HepG2 (cell line): ENCODE results near the gene PARVB. TPM values are rescaled to one million over a fixed set of nuclear protein-coding genes. Genes with fewer than 3 reads are reported as not detected.

Source experiments
- ATAC-seq: fragments of 200-7000 bp; cut with Tn5 transposase; 3 replicates; pipeline ENCODE4 v1.9.1; 2020; ENCODE audit warnings: mild to moderate bottlenecking, moderate library complexity
- BruUV-seq: library from RNA; stranded (reverse); fragments of 400-500 nt; replicated peaks from 2 replicates; lab custom pipeline; 2021; lab: Mats Ljungman, UMichigan
- CTCF ChIA-PET: fragments of 300-600 bp; formaldehyde crosslinking; extraction: SDS; loops from one replicate; lab custom pipeline; 2021; ENCODE audit warnings: low total read pairs, inconsistent platforms, low intra/inter-chr PET ratio; lab: Yijun Ruan, JAX
- POLR2A ChIA-PET: fragments of 350-600 bp; sonication (Branson Sonifier 250); formaldehyde crosslinking; loops from one replicate; lab custom pipeline; 2020; ENCODE audit warnings: antibody characterized with exemption, inconsistent platforms; lab: Yijun Ruan, JAX
- DNase-seq: peaks from one replicate; pipeline ENCODE4 v3.0.0-alpha.2; 2015; ENCODE audit warnings: low spot score
- FAIRE-seq: peaks from 3 replicates; lab custom pipeline; 2011; peaks lifted over from hg19 to GRCh38; lab: Jason Lieb, UNC
- H2AFZ ChIP-seq: one replicate; pipeline ENCODE4 v1.6.1; 2011; ENCODE audit warnings: low read length, inconsistent platforms
- H3K27ac ChIP-seq: fragments of 300-600 bp; 3 replicates; pipeline ENCODE4 v1.8.0; 2011; ENCODE audit warnings: mixed run types, mild to moderate bottlenecking, mixed read lengths, low read length, inconsistent platforms; ENCODE audit not compliant: insufficient read depth; ENCODE audit errors: extremely low read length
- H3K27me3 ChIP-seq, 2 experiments: fragments of 200-600 bp in 1 of 2; 2 replicates in 1 of 2; 3 replicates in 1 of 2; pipeline versions ENCODE4 v1.6.0 to v1.8.0; 2011; ENCODE audit warnings: low read length in 2 of 2, mild to moderate bottlenecking in 2 of 2, moderate library complexity in 2 of 2, inconsistent platforms in 1 of 2; ENCODE audit not compliant: insufficient read depth in 2 of 2, control insufficient read depth in 1 of 2
- H3K36me3 ChIP-seq, 2 experiments: fragments of 200-600 bp in 1 of 2; replicated peaks in 1 of 2; 2 replicates in 1 of 2; 3 replicates in 1 of 2; pipeline versions ENCODE4 v1.5.1 to v1.8.0; 2011; ENCODE audit warnings: low read length in 2 of 2, inconsistent platforms in 1 of 2; ENCODE audit not compliant: insufficient read depth in 2 of 2, control insufficient read depth in 1 of 2
- H3K4me1 ChIP-seq: 2 replicates; pipeline ENCODE4 v1.5.1; 2012; ENCODE audit warnings: low read length, inconsistent platforms; ENCODE audit not compliant: insufficient read depth
- H3K4me2 ChIP-seq: 2 replicates; pipeline ENCODE4 v1.6.0; 2011; ENCODE audit warnings: low read depth, low read length, inconsistent platforms
- H3K4me3 ChIP-seq, 3 experiments: fragments of 200-600 bp in 1 of 3; sonication (generic), shearing (Covaris generic) in 1 of 3; replicated peaks in 1 of 3; 2 replicates each; pipeline ENCODE4 v1.5.1; 2011 to 2016; ENCODE audit warnings: low read length in 3 of 3, inconsistent platforms in 2 of 3, low read depth in 2 of 3, mild to moderate bottlenecking in 2 of 3, control low read depth in 1 of 3, mixed read lengths in 1 of 3; ENCODE audit not compliant: insufficient read depth in 1 of 3
- H3K79me2 ChIP-seq: one replicate; pipeline ENCODE4 v1.6.1; 2011; ENCODE audit warnings: low read length, inconsistent platforms; ENCODE audit not compliant: insufficient read depth
- H3K9ac ChIP-seq: 2 replicates; pipeline ENCODE4 v1.6.0; 2011; ENCODE audit warnings: mild to moderate bottlenecking, low read depth, low read length, inconsistent platforms; ENCODE audit not compliant: insufficient read depth
- H3K9me3 ChIP-seq: 2 replicates; pipeline ENCODE4 v1.5.1; 2012; ENCODE audit warnings: mild to moderate bottlenecking, low read length
- H4K20me1 ChIP-seq: 2 replicates; pipeline ENCODE4 v1.6.0; 2011; ENCODE audit warnings: inconsistent platforms, mild to moderate bottlenecking, low read length, moderate library complexity; ENCODE audit not compliant: insufficient read depth
- ISL2 ChIP-seq: sonication (generic); formaldehyde crosslinking; IDR thresholded peaks from 2 replicates; pipeline ENCODE4 v1.5.0; 2020; ENCODE audit warnings: missing genetic modification reagents
- MAFG ChIP-seq: sonication (generic); formaldehyde crosslinking; IDR thresholded peaks from 2 replicates; pipeline ENCODE4 v1.5.1; 2020; ENCODE audit warnings: mild to moderate bottlenecking, missing genetic modification reagents
- SRSF4 ChIP-seq: fragments of 200-400 bp; formaldehyde crosslinking; IDR thresholded peaks from one replicate; pipeline ENCODE4 v1.6.1; 2018; ENCODE audit warnings: mild to moderate bottlenecking, low read depth, low read length, moderate library complexity; ENCODE audit not compliant: poor library complexity, severe bottlenecking
- ZBTB8A ChIP-seq: sonication (generic); formaldehyde crosslinking; IDR thresholded peaks from 2 replicates; pipeline ENCODE4 v1.4.0; 2020; ENCODE audit warnings: mild to moderate bottlenecking, low read depth, missing genetic modification reagents, borderline replicate concordance
- WGBS: methylation state at CpG from one replicate; pipeline ENCODE4 v1.1.6; 2017; ENCODE audit warnings: low lambda C conversion rate; 5-methylcytosine and 5-hydroxymethylcytosine counted together
- in situ Hi-C: cut with HindIII; loops from 2 replicates; pipeline ENCODE4 v1.10.0; 2017; ENCODE audit warnings: low pct_unique_long_range_greater_than_20kb; ENCODE audit not compliant: extremely low pct_ligation_motif_present
- intact Hi-C: fragments of 100-400 bp; cut with micrococcal nuclease; formaldehyde crosslinking; loops from one replicate; pipeline ENCODE4 v1.10.0; 2022; ENCODE audit not compliant: unreplicated experiment
- polyA plus RNA-seq, 8 experiments: library from polyadenylated mRNA; depleted of rRNA in 3 of 8; stranded (reverse) in 7 of 8; unstranded in 1 of 8; fragments of >200 nt; fragmentation: Illumina TruSeq in 4 of 8; extraction: Trizol in 4 of 8; gene quantifications; 2 replicates each; pipeline versions ENCODE4 v1.2.1 to v1.2.3, GENCODE V29; 2011 to 2016; ENCODE audit warnings: low read depth in 4 of 8, missing spikeins in 1 of 8, mixed read lengths in 1 of 8; ENCODE audit not compliant: insufficient read depth in 1 of 8
- total RNA-seq, 5 experiments: library from RNA; depleted of rRNA; stranded (reverse); fragments of >200 nt; fragmentation: Illumina TruSeq; extraction: Trizol; gene quantifications; 2 replicates each; pipeline ENCODE4 v1.2.3, GENCODE V29; 2016; ENCODE audit warnings: low read depth in 1 of 5
- TF ChIP-seq, protein P1 (sequence below): sonication (generic); formaldehyde crosslinking; IDR thresholded peaks from one replicate; pipeline ENCODE4 v1.5.1; 2020; ENCODE audit warnings: mild to moderate bottlenecking, missing genetic modification reagents; ENCODE audit errors: not compliant biosample characterization
- TF ChIP-seq, protein P2 (sequence below): sonication (generic); formaldehyde crosslinking; IDR thresholded peaks from 2 replicates; pipeline ENCODE4 v1.5.1; 2020; ENCODE audit warnings: missing genetic modification reagents, mild to moderate bottlenecking, borderline replicate concordance
- TF ChIP-seq, protein P3 (sequence below): fragments of 450-650 bp; IDR thresholded peaks from 2 replicates; pipeline ENCODE4 v1.6.1; 2017; ENCODE audit warnings: mild to moderate bottlenecking
- TF ChIP-seq, protein P4 (sequence below): sonication (generic); formaldehyde crosslinking; IDR thresholded peaks from 2 replicates; pipeline ENCODE4 v1.5.0; 2020; ENCODE audit warnings: mild to moderate bottlenecking, missing genetic modification reagents

Gene PARVB
- total and polyA plus RNA-seq, 2 of the 13 experiments (the other 11 are each of a cell fraction or from before 2014, with no cell fraction given) = 0.11 to 0.15 TPM

DNA sequence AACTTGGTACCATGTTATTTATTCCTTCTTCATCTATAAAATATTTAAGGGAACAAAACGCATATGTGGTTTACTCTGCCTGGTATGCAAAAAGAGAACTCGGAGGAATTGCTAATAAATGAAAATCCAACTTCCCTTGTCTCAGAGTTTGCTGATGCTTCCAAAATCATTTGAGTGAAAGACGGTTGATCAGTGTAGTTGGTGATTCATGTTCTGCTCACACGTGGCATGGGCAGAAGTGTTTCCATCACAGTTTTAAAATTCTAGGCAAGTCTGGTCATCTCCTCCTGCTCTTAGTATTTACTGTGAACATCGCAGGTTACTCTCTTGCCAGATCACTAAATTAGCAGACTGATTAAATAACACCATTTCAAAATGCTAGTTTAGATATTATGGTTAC lies 11.9 kb upstream of the PARVB start:
- POLR2A ChIA-PET = no interaction called here
- ATAC-seq (no peak), FAIRE-seq (no peak), DNase-seq (no peak)
- Histone ChIP-seq H3K27ac (no peak overlapping the region), H3K27me3 (no peaks in the 10 kb centered on the region), H3K9ac (no peak overlapping the region), H4K20me1 (no peaks in the 10 kb centered on the region), H3K4me1 (no peaks in the 10 kb centered on the region), H3K79me2 (no peaks in the 10 kb centered on the region), H3K9me3 (no peaks in the 10 kb centered on the region), H3K4me2 (no peak overlapping the region), H3K36me3 (no peaks in the 10 kb centered on the region; a peak in 1 of 5 replicates), H2AFZ (no peak overlapping the region), H3K4me3 (no peak overlapping the region)
- no TSS peak for BruUV-seq
- intact Hi-C loops = no loop called here
- CTCF ChIA-PET = no interaction called here
- WGBS = 96% methylated on average over 5 of the region's 5 CpGs
- in situ Hi-C loops = no loop called here
- TF ChIP-seq ZBTB8A (CRISPR knock-in tag) (no peak), MAFG (CRISPR knock-in tag) (no peak), SRSF4 (no peak), ISL2 (CRISPR knock-in tag) (no peak)
- TF ChIP-seq, protein P1, sequence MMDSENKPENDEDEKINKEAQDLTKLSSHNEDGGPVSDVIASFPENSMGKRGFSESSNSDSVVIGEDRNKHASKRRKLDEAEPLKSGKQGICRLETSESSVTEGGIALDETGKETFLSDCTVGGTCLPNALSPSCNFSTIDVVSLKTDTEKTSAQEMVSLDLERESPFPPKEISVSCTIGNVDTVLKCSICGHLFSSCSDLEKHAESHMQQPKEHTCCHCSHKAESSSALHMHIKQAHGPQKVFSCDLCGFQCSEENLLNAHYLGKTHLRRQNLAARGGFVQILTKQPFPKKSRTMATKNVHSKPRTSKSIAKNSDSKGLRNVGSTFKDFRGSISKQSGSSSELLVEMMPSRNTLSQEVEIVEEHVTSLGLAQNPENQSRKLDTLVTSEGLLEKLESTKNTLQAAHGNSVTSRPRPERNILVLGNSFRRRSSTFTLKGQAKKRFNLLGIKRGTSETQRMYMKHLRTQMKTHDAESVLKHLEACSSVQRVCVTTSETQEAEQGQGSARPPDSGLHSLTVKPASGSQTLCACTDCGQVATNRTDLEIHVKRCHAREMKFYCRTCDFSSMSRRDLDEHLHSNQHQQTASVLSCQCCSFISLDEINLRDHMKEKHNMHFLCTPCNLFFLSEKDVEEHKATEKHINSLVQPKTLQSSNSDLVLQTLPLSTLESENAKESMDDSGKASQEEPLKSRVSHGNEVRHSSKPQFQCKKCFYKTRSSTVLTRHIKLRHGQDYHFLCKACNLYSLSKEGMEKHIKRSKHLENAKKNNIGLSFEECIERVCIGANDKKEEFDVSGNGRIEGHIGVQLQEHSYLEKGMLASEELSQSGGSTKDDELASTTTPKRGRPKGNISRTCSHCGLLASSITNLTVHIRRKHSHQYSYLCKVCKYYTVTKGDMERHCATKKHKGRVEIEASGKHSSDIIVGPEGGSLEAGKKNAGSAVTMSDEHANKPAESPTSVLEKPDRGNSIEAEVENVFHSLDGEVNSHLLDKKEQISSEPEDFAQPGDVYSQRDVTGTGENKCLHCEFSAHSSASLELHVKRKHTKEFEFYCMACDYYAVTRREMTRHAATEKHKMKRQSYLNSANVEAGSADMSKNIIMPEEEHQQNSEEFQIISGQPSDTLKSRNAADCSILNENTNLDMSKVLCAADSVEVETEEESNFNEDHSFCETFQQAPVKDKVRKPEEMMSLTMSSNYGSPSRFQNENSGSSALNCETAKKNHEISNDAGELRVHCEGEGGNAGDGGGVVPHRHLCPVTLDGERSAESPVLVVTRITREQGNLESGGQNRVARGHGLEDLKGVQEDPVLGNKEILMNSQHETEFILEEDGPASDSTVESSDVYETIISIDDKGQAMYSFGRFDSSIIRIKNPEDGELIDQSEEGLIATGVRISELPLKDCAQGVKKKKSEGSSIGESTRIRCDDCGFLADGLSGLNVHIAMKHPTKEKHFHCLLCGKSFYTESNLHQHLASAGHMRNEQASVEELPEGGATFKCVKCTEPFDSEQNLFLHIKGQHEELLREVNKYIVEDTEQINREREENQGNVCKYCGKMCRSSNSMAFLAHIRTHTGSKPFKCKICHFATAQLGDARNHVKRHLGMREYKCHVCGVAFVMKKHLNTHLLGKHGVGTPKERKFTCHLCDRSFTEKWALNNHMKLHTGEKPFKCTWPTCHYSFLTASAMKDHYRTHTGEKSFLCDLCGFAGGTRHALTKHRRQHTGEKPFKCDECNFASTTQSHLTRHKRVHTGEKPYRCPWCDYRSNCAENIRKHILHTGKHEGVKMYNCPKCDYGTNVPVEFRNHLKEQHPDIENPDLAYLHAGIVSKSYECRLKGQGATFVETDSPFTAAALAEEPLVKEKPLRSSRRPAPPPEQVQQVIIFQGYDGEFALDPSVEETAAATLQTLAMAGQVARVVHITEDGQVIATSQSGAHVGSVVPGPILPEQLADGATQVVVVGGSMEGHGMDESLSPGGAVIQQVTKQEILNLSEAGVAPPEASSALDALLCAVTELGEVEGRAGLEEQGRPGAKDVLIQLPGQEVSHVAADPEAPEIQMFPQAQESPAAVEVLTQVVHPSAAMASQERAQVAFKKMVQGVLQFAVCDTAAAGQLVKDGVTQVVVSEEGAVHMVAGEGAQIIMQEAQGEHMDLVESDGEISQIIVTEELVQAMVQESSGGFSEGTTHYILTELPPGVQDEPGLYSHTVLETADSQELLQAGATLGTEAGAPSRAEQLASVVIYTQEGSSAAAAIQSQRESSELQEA (CRISPR knock-in tag) = no peak
- TF ChIP-seq, protein P2, sequence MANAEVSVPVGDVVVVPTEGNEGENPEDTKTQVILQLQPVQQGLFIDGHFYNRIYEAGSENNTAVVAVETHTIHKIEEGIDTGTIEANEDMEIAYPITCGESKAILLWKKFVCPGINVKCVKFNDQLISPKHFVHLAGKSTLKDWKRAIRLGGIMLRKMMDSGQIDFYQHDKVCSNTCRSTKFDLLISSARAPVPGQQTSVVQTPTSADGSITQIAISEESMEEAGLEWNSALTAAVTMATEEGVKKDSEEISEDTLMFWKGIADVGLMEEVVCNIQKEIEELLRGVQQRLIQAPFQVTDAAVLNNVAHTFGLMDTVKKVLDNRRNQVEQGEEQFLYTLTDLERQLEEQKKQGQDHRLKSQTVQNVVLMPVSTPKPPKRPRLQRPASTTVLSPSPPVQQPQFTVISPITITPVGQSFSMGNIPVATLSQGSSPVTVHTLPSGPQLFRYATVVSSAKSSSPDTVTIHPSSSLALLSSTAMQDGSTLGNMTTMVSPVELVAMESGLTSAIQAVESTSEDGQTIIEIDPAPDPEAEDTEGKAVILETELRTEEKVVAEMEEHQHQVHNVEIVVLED = no peak
- TF ChIP-seq, protein P3, sequence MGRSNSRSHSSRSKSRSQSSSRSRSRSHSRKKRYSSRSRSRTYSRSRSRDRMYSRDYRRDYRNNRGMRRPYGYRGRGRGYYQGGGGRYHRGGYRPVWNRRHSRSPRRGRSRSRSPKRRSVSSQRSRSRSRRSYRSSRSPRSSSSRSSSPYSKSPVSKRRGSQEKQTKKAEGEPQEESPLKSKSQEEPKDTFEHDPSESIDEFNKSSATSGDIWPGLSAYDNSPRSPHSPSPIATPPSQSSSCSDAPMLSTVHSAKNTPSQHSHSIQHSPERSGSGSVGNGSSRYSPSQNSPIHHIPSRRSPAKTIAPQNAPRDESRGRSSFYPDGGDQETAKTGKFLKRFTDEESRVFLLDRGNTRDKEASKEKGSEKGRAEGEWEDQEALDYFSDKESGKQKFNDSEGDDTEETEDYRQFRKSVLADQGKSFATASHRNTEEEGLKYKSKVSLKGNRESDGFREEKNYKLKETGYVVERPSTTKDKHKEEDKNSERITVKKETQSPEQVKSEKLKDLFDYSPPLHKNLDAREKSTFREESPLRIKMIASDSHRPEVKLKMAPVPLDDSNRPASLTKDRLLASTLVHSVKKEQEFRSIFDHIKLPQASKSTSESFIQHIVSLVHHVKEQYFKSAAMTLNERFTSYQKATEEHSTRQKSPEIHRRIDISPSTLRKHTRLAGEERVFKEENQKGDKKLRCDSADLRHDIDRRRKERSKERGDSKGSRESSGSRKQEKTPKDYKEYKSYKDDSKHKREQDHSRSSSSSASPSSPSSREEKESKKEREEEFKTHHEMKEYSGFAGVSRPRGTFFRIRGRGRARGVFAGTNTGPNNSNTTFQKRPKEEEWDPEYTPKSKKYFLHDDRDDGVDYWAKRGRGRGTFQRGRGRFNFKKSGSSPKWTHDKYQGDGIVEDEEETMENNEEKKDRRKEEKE = no peak
- TF ChIP-seq, protein P4, sequence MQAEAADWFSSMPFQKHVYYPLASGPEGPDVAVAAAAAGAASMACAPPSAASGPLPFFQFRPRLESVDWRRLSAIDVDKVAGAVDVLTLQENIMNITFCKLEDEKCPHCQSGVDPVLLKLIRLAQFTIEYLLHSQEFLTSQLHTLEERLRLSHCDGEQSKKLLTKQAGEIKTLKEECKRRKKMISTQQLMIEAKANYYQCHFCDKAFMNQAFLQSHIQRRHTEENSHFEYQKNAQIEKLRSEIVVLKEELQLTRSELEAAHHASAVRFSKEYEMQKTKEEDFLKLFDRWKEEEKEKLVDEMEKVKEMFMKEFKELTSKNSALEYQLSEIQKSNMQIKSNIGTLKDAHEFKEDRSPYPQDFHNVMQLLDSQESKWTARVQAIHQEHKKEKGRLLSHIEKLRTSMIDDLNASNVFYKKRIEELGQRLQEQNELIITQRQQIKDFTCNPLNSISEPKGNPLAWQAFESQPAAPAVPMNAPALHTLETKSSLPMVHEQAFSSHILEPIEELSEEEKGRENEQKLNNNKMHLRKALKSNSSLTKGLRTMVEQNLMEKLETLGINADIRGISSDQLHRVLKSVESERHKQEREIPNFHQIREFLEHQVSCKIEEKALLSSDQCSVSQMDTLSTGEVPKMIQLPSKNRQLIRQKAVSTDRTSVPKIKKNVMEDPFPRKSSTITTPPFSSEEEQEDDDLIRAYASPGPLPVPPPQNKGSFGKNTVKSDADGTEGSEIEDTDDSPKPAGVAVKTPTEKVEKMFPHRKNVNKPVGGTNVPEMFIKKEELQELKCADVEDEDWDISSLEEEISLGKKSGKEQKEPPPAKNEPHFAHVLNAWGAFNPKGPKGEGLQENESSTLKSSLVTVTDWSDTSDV (CRISPR knock-in tag) = no peak
